Common myeloid progenitor, CD34-positive (primary cell): ENCODE data around the gene AAR2.

Experiments
- CTCF ChIA-PET: fragments of 350-600 bp; sonication (Branson Sonifier 250); formaldehyde crosslinking; loops from one replicate; lab custom pipeline; 2021; ENCODE audit warnings: antibody characterized with exemption; lab: Charles Lee
- POLR2A ChIA-PET: fragments of 350-600 bp; sonication (Branson Sonifier 250); formaldehyde crosslinking; loops from one replicate; lab custom pipeline; 2021; ENCODE audit warnings: antibody characterized with exemption; lab: Charles Lee
- DNase-seq, 3 donors: peaks; one replicate each; pipeline versions ENCODE4 v3.0.0 to v3.0.0-alpha.2; 2013
- H3K27ac ChIP-seq, 2 experiments: 1 replicate in 1 of 2; 2 replicates in 1 of 2; pipeline ENCODE4 v1.7.0; 2013; ENCODE audit warnings: inconsistent platforms in 2 of 2, low read length in 2 of 2, mild to moderate bottlenecking in 2 of 2, low read depth in 1 of 2, moderate library complexity in 1 of 2; ENCODE audit not compliant: severe bottlenecking in 2 of 2, insufficient read depth in 1 of 2, poor library complexity in 1 of 2
- H3K27me3 ChIP-seq, 5 experiments: replicated peaks in 2 of 5; 1 replicate in 3 of 5; 2 replicates in 2 of 5; pipeline versions ENCODE4 v1.6.1 to v1.7.0; 2013; ENCODE audit warnings: low read length in 4 of 5, mild to moderate bottlenecking in 2 of 5, moderate library complexity in 2 of 5, inconsistent platforms in 1 of 5; ENCODE audit not compliant: insufficient read depth in 5 of 5, control insufficient read depth in 4 of 5
- H3K36me3 ChIP-seq, 4 experiments: 1 replicate in 2 of 4; 2 replicates in 2 of 4; pipeline versions ENCODE4 v1.6.1 to v1.7.0; 2013; ENCODE audit warnings: low read length in 3 of 4, control low read depth in 1 of 4, mild to moderate bottlenecking in 1 of 4; ENCODE audit not compliant: control insufficient read depth in 4 of 4, insufficient read depth in 4 of 4
- H3K4me1 ChIP-seq, 4 experiments: 1 replicate in 3 of 4; 2 replicates in 1 of 4; pipeline versions ENCODE4 v1.6.1 to v1.7.1; 2013; ENCODE audit warnings: low read length in 3 of 4, mild to moderate bottlenecking in 3 of 4, control low read depth in 1 of 4, inconsistent platforms in 1 of 4, moderate library complexity in 1 of 4; ENCODE audit not compliant: control insufficient read depth in 4 of 4, insufficient read depth in 4 of 4; ENCODE audit errors: control extremely low read depth in 1 of 4
- H3K4me3 ChIP-seq, 7 experiments: 1 replicate in 4 of 7; 2 replicates in 3 of 7; pipeline versions ENCODE4 v1.5.1 to v1.7.0; 2013; ENCODE audit warnings: mild to moderate bottlenecking in 7 of 7, low read length in 6 of 7, moderate library complexity in 6 of 7, inconsistent platforms in 2 of 7, low read depth in 2 of 7, control low read depth in 1 of 7; ENCODE audit not compliant: insufficient read depth in 4 of 7, control insufficient read depth in 1 of 7; ENCODE audit errors: extremely low read depth in 1 of 7
- H3K9me3 ChIP-seq, 5 experiments: 1 replicate in 4 of 5; 2 replicates in 1 of 5; pipeline versions ENCODE4 v1.6.1 to v1.7.1; 2013; ENCODE audit warnings: low read length in 4 of 5, mild to moderate bottlenecking in 2 of 5, inconsistent platforms in 1 of 5, low read depth in 1 of 5, moderate library complexity in 1 of 5; ENCODE audit not compliant: control insufficient read depth in 4 of 5, insufficient read depth in 2 of 5; ENCODE audit errors: control extremely low read depth in 1 of 5
- whole genome bisulfite sequencing: methylation state at CpG from one replicate; pipeline ENCODE4 v1.1.5; 2013; ENCODE audit not compliant: insufficient coverage; 5-methylcytosine and 5-hydroxymethylcytosine counted together

Gene AAR2

DNA sequence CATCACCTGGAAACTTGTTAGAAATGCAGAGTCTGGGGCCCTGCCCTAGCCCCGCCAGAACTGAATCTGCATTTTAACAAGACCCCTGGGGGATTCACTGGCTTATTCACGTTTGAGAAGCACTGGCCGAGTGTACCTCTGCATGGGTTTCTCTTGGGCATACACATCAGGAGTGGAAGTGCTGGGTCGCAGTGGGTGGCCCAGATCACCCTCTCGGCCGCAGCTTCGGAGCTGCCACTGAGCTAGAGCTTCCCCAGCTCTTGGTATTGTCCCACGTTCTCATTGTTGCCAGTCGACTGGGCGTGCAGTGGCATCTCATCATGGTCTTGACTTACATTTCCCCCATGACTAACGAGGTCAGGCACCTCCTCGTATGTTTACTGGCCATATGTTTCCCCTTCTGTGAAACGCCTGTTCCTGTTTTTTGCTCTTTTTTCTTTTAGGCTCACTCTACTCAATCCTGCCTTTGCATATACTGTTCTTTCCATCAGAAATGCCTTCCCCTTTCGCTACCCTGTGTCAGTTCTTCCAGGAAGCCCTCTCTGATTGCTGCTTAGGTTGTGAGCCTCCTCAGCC is 66.8 kb downstream of the AAR2 start:
- peak; percentile 14 to 82 (median 70) for DNase-seq
- ChIA-PET POLR2A (no interaction called here), CTCF (no interaction called here)
- WGBS = 28% methylated on average over 14 of the region's 14 CpGs
- peaks cover 0 to 7% (median 3%) of the 10 kb centered on the region in 5 experiments for H3K9me3 ChIP-seq
- no peak overlapping the region for H3K27ac ChIP-seq
- H3K4me3 ChIP-seq = no peak overlapping the region
- H3K27me3 ChIP-seq = peaks cover 5 to 92% (median 41%) of the 10 kb centered on the region in 5 experiments
- no peaks in the 10 kb centered on the region for H3K36me3 ChIP-seq
- peaks cover 0 to 18% (median 9%) of the 10 kb centered on the region in 4 experiments for H3K4me1 ChIP-seq

- ChIA-PET POLR2A (no interaction called here), CTCF (no interaction called here)
- no peak overlapping the region for H3K27ac ChIP-seq
- H3K4me3 ChIP-seq = no peak overlapping the region
- peaks cover 0 to 7% (median 3%) of the 10 kb centered on the region in 5 experiments for H3K9me3 ChIP-seq
- H3K36me3 ChIP-seq = no peaks in the 10 kb centered on the region
- DNase-seq = no peak
- peaks cover 0 to 18% (median 9%) of the 10 kb centered on the region in 4 experiments for H3K4me1 ChIP-seq
- 60% methylated on average over 1 of the region's 1 CpG for WGBS
- H3K27me3 ChIP-seq = peaks cover 5 to 93% (median 45%) of the 10 kb centered on the region in 5 experiments
These were observed 67.6 kb downstream of the AAR2 start for GRCh38 chr20:36303831-36304230.

GRCh38 chr20:36304786-36305495 is 68.7 kb downstream of the AAR2 start:
- no peak overlapping the region for H3K4me3 ChIP-seq
- DNase-seq = no peak
- CTCF ChIA-PET = interaction anchor here (1.3 kb wide), 1 partner anchor 9 kb away, joined by 5 read pairs; no protein-coding TSS in a partner anchor
- POLR2A ChIA-PET = no interaction called here
- peaks cover 0 to 7% (median 3%) of the 10 kb centered on the region in 5 experiments for H3K9me3 ChIP-seq
- peaks cover 0 to 18% (median 9%) of the 10 kb centered on the region in 4 experiments for H3K4me1 ChIP-seq
- H3K36me3 ChIP-seq = no peaks in the 10 kb centered on the region
- peaks cover 5 to 96% (median 45%) of the 10 kb centered on the region in 5 experiments for H3K27me3 ChIP-seq
- H3K27ac ChIP-seq = no peak overlapping the region
- 57% methylated on average over 10 of the region's 10 CpGs for WGBS

DNA sequence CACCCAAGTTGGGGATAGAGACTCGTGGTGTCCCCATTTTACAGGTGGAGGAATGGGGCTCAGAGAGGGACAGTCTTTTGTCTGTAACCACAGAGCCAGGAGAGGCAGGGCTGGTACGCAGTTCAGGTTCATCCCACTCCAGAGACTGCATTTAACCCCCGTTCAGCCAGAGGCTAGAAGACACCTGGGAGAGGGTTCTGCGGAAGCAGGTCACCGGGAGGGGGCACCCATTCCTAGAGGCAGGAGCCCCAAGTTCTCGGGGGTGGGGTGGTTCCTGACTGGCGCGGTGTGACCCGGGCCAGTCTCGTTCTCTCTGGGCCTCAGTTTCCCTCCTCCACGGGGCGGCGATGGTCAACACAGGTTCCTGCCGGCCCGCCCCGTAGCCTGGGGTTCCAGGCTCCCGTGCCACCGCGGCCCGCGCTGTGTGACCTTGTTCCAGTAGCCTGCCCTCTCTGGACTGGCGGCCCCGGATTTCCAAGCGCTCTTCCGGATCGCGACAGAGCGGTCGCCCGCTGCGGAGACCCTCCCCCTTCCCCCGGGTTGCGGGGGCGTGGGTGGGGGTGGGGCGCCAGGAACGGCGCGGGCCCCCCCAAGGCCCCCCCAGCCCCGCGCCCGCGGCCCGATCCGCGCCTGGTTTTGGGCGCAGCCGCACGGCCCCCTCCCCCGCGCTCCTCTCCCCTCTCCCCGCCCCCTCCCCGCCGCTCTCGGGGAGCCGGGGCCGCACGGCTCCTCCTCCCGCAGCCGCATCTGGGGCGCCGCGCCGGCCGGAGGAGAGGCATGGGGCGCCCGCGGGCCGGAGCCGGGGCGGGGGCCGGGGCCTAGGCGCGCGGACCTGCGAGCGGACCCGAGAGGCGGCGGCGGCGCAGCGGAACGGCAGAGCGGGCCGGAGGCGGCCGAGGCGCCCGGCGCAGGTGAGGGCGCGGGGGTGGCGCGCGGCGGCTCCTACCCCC is 69.6 kb downstream of the AAR2 start, which contains the start of gene DLGAP4:
TSS of gene DLGAP4 (plus strand) at position 738 of the 950 bp plus-strand sequence. CDS start 125,379 bp downstream, outside the sequence.
- H3K27ac ChIP-seq = no peak within 1 kb of the TSS

More for the DNA sequence above, 69.6 kb downstream of the AAR2 start, which contains the start of gene DLGAP4:
- Histone ChIP-seq H3K4me3 (peak within 1 kb of the TSS in 5 of 7 experiments; percentile 6 to 52 (median 43)), H3K9me3 (peaks cover 0 to 7% (median 3%) of the 10 kb centered on the region in 5 experiments), H3K27me3 (peaks cover 5 to 97% (median 47%) of the 10 kb centered on the region in 5 experiments), H3K4me1 (peaks cover 0 to 18% (median 9%) of the 10 kb centered on the region in 4 experiments), H3K36me3 (no peaks in the 10 kb centered on the region)
- POLR2A ChIA-PET = no interaction called here
- 3% methylated on average over 41 of the region's 96 CpGs for WGBS
- CTCF ChIA-PET = interaction anchor here (1.3 kb wide), 1 partner anchor 10 kb away, joined by 5 read pairs; no protein-coding TSS in a partner anchor
- DNase-seq = no peak
